Parathyroid adenoma (tissue), 2 donors: ENCODE data around the gene SYNJ1.

Experiments used
- H2AFZ ChIP-seq: fragments of 300-600 bp; sonication (generic); one replicate; pipeline ENCODE4 v1.7.0; 2017; ENCODE audit warnings: antibody characterized with exemption, mild to moderate bottlenecking
- H3K27ac ChIP-seq: fragments of 300-600 bp; sonication (generic); one replicate; pipeline ENCODE4 v1.7.0; 2017
- H3K27me3 ChIP-seq: fragments of 300-600 bp; sonication (generic); one replicate; pipeline ENCODE4 v1.7.0; 2017; ENCODE audit warnings: low read length; ENCODE audit not compliant: control insufficient read depth, insufficient read depth
- H3K36me3 ChIP-seq: fragments of 300-600 bp; sonication (generic); one replicate; pipeline ENCODE4 v1.7.0; 2017; ENCODE audit warnings: low read length; ENCODE audit not compliant: control insufficient read depth, insufficient read depth
- H3K4me1 ChIP-seq: fragments of 300-600 bp; sonication (generic); one replicate; pipeline ENCODE4 v1.7.0; 2017; ENCODE audit warnings: control low read depth
- H3K4me2 ChIP-seq: fragments of 300-600 bp; sonication (generic); one replicate; pipeline ENCODE4 v1.7.0; 2017; ENCODE audit warnings: low read length
- H3K4me3 ChIP-seq: fragments of 300-600 bp; sonication (generic); one replicate; pipeline ENCODE4 v1.7.0; 2017; ENCODE audit warnings: low read depth, low read length
- H3K79me2 ChIP-seq: fragments of 300-600 bp; sonication (generic); one replicate; pipeline ENCODE4 v1.7.0; 2017; ENCODE audit warnings: control low read depth
- H3K9ac ChIP-seq: fragments of 300-600 bp; sonication (generic); one replicate; pipeline ENCODE4 v1.7.0; 2017; ENCODE audit warnings: mild to moderate bottlenecking
- H3K9me3 ChIP-seq: fragments of 300-600 bp; sonication (generic); one replicate; pipeline ENCODE4 v1.7.0; 2017; ENCODE audit warnings: low read length; ENCODE audit not compliant: control insufficient read depth
- TF ChIP-seq, protein P1 (sequence below): fragments of 300-600 bp; sonication (generic); IDR thresholded peaks from one replicate; pipeline ENCODE4 v1.7.0; 2017; ENCODE audit warnings: antibody characterized with exemption, mild to moderate bottlenecking
- donor health status: primary hyperparathyroidism.

Gene SYNJ1

DNA sequence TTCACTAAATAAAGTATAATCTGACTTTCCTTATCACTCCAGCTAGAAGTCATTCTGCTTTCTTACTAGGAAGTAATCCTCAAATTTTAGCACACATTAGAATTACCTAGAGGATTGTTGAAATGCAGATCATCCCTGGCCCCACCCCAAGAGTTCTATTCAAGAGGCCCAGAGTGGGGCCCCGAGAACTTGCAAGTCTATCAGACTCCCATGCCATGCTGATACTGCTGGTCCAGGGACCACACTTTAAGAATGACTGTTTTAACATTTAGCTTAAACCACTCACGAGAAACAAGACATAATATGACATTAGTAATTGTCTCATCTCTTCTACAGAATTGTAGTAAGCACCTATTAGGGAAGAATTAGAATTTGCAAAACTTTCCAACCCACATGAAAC, 7.7 kb upstream of the SYNJ1 start:
- H3K4me3 ChIP-seq: no peak overlapping the region
- no peaks in the 10 kb centered on the region for H3K79me2 ChIP-seq
- no peaks in the 10 kb centered on the region for H3K9me3 ChIP-seq
- H3K27ac ChIP-seq: no peak overlapping the region
- no peaks in the 10 kb centered on the region for H3K4me1 ChIP-seq
- no peaks in the 10 kb centered on the region for H3K36me3 ChIP-seq
- H3K27me3 ChIP-seq: no peaks in the 10 kb centered on the region
- no peak overlapping the region for H3K9ac ChIP-seq
- no peak overlapping the region for H2AFZ ChIP-seq
- TF ChIP-seq, protein P1, sequence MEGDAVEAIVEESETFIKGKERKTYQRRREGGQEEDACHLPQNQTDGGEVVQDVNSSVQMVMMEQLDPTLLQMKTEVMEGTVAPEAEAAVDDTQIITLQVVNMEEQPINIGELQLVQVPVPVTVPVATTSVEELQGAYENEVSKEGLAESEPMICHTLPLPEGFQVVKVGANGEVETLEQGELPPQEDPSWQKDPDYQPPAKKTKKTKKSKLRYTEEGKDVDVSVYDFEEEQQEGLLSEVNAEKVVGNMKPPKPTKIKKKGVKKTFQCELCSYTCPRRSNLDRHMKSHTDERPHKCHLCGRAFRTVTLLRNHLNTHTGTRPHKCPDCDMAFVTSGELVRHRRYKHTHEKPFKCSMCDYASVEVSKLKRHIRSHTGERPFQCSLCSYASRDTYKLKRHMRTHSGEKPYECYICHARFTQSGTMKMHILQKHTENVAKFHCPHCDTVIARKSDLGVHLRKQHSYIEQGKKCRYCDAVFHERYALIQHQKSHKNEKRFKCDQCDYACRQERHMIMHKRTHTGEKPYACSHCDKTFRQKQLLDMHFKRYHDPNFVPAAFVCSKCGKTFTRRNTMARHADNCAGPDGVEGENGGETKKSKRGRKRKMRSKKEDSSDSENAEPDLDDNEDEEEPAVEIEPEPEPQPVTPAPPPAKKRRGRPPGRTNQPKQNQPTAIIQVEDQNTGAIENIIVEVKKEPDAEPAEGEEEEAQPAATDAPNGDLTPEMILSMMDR: no peak
- H3K4me2 ChIP-seq: no peak overlapping the region

DNA sequence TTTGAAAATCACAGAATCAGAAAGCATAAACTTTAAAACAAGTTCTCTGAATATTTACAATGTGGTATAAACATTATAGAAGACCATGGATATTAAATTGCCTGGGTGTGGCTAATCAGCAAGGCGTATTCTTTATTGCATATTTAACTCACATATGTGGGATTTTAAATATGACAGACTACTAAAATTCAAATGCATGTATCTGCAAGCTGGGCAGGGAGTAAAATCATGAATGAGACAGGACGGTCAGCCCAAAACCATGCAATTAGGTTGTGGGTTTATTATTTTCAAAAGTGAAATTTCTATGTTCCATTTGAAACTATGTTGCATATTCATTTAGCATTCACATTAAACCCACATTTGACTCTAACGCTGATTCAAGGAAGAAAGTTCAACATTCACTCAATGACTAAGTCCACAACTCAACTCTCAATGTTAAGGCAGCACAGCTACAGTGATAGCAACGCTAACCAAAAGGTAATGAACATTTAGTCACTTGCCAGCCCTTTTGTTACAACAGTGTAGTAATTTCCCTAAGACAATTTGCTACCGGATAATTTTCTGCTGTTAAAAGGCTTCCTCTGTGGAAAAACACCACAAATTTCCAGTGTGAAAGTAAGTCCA, 6.3 kb upstream of the SYNJ1 start:
- H2AFZ ChIP-seq: no peak overlapping the region
- no peak overlapping the region for H3K4me2 ChIP-seq
- H3K9ac ChIP-seq: no peak overlapping the region
- no peaks in the 10 kb centered on the region for H3K79me2 ChIP-seq
- no peaks in the 10 kb centered on the region for H3K27me3 ChIP-seq
- H3K27ac ChIP-seq: no peak overlapping the region
- H3K4me1 ChIP-seq: no peaks in the 10 kb centered on the region
- H3K36me3 ChIP-seq: no peaks in the 10 kb centered on the region
- TF ChIP-seq, protein P1: no peak
- no peaks in the 10 kb centered on the region for H3K9me3 ChIP-seq
- no peak overlapping the region for H3K4me3 ChIP-seq

DNA sequence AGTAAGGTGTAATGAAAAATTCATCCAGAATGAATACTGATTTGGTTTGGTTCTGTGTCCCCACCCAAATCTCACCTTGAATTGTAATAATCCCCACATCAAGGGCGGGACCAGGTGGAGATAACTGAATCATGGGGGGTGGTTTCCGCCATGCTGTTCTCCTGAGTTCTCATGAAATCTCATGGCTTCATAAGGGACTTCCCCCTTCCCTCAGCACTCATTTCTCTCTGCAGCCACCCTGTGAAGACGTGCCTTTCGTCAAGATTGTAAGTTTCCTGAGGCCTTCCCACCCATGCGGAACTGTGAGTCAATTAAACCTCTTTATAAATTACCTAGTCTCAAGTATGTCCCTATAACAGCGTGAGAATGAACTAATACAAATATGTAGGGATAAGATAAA, 5.5 kb upstream of the SYNJ1 start:
- Histone ChIP-seq H3K9ac (no peak overlapping the region), H3K36me3 (no peaks in the 10 kb centered on the region), H3K4me3 (no peak overlapping the region), H3K9me3 (no peaks in the 10 kb centered on the region), H3K27ac (no peak overlapping the region), H3K27me3 (no peaks in the 10 kb centered on the region), H3K79me2 (no peaks in the 10 kb centered on the region), H3K4me2 (no peak overlapping the region), H3K4me1 (no peaks in the 10 kb centered on the region), H2AFZ (no peak overlapping the region)
- TF ChIP-seq, protein P1: no peak

DNA sequence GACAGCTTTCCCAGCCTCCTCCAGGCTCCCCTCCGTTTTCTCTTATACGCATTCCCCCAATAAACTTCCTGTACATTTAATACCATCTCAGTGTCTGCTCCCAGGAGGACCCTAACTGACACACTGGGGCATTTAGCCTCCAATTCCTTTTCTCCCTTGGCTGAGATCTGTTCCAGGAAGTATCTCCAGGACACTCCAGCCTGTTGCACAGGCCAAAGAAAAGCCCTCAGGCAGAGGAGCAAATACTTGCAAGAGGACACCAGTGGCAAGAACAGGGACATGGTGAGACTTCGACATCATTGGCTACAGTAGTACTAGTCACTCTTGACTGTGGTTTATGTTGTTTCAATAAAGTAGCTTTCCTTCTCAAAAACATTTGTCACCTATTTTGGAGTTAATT, 4.7 kb upstream of the SYNJ1 start:
- Histone ChIP-seq H3K27me3 (no peaks in the 10 kb centered on the region), H3K36me3 (no peaks in the 10 kb centered on the region), H3K79me2 (no peaks in the 10 kb centered on the region), H3K4me1 (no peaks in the 10 kb centered on the region), H3K9ac (no peak overlapping the region), H3K27ac (no peak overlapping the region), H3K4me2 (no peak overlapping the region), H3K9me3 (no peaks in the 10 kb centered on the region), H3K4me3 (no peak overlapping the region), H2AFZ (no peak overlapping the region)
- TF ChIP-seq, protein P1: no peak

DNA sequence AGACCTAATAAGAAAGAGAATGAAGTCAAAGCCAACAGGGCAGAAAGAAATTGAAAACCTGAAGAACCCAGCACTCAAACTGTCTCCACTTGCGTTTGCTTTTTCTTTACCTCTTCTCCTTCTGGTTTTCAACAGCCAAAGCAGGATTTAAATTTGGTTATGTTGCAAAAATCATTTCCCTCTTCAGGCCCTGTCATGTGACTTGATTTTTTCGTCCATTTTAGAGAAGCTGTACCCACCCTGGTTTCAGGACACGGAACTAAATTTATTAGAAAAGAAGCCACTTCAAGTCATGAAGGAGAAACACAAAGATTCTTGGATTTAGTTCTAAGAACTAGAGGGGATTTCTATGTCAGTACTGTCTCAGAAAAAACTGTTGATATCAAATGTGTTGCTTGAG, 1.0 kb upstream of the SYNJ1 start:
- peak overlapping the region; percentile 95 for H2AFZ ChIP-seq
- TF ChIP-seq, protein P1: no peak
- H3K4me2 ChIP-seq: peak overlapping the region; percentile 75
- peak overlapping the region; percentile 90 for H3K4me3 ChIP-seq
- no peaks in the 10 kb centered on the region for H3K4me1 ChIP-seq
- no peaks in the 10 kb centered on the region for H3K36me3 ChIP-seq
- H3K27ac ChIP-seq: peak overlapping the region; percentile 90
- H3K9ac ChIP-seq: no peak overlapping the region
- no peaks in the 10 kb centered on the region for H3K9me3 ChIP-seq
- no peaks in the 10 kb centered on the region for H3K27me3 ChIP-seq
- no peaks in the 10 kb centered on the region for H3K79me2 ChIP-seq
